IMR-90 (cell line): Measurements from ENCODE around the gene BATF.

Source experiments
- BHLHE40 ChIP-seq: fragments of 150-350 bp; IDR thresholded peaks from 2 replicates; pipeline ENCODE4 v1.6.1; 2016; ENCODE audit warnings: mild to moderate bottlenecking, low read depth, low read length
- CEBPB ChIP-seq: IDR thresholded peaks from 2 replicates; pipeline ENCODE4 v1.6.1; 2012; ENCODE audit warnings: low read depth, low read length, improper control_type of control experiment
- RAD21 ChIP-seq: IDR thresholded peaks from 2 replicates; pipeline ENCODE4 v1.6.1; 2012; ENCODE audit warnings: low read length, improper control_type of control experiment
- RFX5 ChIP-seq: IDR thresholded peaks from 2 replicates; pipeline ENCODE4 v1.8.0; 2012; ENCODE audit warnings: low read depth, mild to moderate bottlenecking, low read length, moderate library complexity
- TF ChIP-seq, protein P1 (sequence below): conservative IDR thresholded peaks from 2 replicates; pipeline ENCODE4 v1.5.1; 2012; ENCODE audit warnings: mild to moderate bottlenecking, low read depth, low read length, improper control_type of control experiment
- TF ChIP-seq, protein P2 (sequence below): fragments of 150-350 bp; IDR thresholded peaks from 2 replicates; pipeline ENCODE4 v1.6.1; 2016; ENCODE audit warnings: low read depth, mild to moderate bottlenecking, low read length, moderate library complexity, borderline replicate concordance

DNA sequence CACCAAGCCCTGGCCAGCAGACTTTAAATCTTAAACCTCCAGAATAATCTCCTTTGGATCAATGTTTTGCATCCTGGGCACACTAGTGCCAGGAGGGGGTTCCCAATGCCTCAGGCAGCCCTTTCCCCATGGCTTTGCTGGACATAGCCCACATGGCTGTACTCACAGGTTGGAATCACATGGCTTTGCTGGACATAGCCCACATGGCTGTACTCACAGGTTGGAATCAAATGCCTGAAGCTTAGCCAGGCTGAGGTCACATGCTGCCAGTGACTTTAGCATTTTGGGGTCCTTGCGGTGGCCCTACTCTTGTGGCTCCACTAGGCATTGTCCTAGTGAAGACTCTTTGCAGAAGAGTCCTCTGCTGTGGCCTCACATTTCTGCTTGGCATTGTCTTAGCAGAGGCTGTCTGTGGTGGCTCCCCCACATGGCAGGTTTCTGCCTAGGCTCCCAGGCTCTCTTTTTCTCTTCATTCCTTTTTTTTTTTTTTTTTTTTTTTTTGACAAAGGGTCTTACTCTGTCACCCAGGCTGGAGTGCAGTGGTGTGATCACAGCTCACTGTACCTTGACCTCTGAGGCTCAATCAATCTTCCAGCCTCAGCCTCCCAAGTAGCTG is 69.2 kb downstream of the BATF start:
- TF ChIP-seq, protein P1, sequence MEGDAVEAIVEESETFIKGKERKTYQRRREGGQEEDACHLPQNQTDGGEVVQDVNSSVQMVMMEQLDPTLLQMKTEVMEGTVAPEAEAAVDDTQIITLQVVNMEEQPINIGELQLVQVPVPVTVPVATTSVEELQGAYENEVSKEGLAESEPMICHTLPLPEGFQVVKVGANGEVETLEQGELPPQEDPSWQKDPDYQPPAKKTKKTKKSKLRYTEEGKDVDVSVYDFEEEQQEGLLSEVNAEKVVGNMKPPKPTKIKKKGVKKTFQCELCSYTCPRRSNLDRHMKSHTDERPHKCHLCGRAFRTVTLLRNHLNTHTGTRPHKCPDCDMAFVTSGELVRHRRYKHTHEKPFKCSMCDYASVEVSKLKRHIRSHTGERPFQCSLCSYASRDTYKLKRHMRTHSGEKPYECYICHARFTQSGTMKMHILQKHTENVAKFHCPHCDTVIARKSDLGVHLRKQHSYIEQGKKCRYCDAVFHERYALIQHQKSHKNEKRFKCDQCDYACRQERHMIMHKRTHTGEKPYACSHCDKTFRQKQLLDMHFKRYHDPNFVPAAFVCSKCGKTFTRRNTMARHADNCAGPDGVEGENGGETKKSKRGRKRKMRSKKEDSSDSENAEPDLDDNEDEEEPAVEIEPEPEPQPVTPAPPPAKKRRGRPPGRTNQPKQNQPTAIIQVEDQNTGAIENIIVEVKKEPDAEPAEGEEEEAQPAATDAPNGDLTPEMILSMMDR, result no peak
- TF ChIP-seq BHLHE40 (no peak), CEBPB (no peak), RFX5 (no peak), RAD21 (no peak)
- TF ChIP-seq, protein P2, sequence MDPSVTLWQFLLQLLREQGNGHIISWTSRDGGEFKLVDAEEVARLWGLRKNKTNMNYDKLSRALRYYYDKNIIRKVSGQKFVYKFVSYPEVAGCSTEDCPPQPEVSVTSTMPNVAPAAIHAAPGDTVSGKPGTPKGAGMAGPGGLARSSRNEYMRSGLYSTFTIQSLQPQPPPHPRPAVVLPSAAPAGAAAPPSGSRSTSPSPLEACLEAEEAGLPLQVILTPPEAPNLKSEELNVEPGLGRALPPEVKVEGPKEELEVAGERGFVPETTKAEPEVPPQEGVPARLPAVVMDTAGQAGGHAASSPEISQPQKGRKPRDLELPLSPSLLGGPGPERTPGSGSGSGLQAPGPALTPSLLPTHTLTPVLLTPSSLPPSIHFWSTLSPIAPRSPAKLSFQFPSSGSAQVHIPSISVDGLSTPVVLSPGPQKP, result no peak
